ENCODE results near the gene MVK. TPM values are rescaled to one million over a fixed set of nuclear protein-coding genes. Genes with fewer than 3 reads are reported as not detected.

The MVK gene
- total and polyA plus RNA-seq, 12 donors = 10.8 to 194 (median 25.2) TPM

DNA sequence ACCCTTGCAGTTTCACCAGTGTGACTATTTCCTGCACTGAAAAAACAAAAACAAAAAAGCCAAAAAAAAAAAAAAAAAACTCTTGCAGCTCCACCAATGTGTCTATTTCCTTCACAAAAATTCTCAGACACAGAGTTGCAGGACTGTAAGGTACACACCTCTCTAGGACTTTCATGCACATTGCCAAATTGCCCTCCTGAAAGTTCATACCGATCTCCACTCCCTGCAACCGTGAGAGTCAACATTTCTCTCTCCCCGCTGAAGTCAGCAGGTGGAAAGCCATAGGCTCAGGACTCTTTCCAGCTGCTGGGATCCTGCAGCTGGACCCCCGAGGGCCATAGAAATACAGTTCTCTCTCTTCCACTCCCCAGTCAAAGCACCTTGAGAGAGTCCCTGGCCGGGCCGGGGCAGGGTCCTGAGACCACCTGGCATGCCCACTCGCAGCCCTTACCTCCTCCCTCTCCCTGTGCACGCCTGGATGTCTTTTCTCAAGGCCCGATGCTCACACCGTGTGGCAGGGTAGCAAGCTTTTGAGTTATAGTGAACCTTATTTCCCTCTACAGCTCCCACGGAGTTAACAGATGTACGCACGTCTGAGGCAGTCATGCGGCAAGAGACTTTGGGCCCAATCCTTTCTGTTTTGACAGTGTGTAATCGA is 23.9 kb upstream of the MVK start:
- Histone ChIP-seq H3K27me3 (no peaks in the 10 kb centered on the region), H3K4me1 (replicated peaks in 1 of 2) (no peaks in the 10 kb centered on the region), H3K4me3 (no peak overlapping the region), H3K36me3 (replicated peaks in 1 of 2) (no peaks in the 10 kb centered on the region), H3K9me3 (replicated peaks in 1 of 3) (no peaks in the 10 kb centered on the region), H3K27ac (no peak overlapping the region)
- no peak for DNase-seq
- intact Hi-C loops (cut with DNase I) = no loop called here
- WGBS, 4 donors = 42 to 52% (median 47%) methylated on average over 15 of the region's 15 CpGs
- TF ChIP-seq, protein P1, sequence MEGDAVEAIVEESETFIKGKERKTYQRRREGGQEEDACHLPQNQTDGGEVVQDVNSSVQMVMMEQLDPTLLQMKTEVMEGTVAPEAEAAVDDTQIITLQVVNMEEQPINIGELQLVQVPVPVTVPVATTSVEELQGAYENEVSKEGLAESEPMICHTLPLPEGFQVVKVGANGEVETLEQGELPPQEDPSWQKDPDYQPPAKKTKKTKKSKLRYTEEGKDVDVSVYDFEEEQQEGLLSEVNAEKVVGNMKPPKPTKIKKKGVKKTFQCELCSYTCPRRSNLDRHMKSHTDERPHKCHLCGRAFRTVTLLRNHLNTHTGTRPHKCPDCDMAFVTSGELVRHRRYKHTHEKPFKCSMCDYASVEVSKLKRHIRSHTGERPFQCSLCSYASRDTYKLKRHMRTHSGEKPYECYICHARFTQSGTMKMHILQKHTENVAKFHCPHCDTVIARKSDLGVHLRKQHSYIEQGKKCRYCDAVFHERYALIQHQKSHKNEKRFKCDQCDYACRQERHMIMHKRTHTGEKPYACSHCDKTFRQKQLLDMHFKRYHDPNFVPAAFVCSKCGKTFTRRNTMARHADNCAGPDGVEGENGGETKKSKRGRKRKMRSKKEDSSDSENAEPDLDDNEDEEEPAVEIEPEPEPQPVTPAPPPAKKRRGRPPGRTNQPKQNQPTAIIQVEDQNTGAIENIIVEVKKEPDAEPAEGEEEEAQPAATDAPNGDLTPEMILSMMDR (IDR thresholded peaks at IDR 0.05) = no peak
- no peak for TF ChIP-seq POLR2A (IDR thresholded peaks at IDR 0.05)

DNA sequence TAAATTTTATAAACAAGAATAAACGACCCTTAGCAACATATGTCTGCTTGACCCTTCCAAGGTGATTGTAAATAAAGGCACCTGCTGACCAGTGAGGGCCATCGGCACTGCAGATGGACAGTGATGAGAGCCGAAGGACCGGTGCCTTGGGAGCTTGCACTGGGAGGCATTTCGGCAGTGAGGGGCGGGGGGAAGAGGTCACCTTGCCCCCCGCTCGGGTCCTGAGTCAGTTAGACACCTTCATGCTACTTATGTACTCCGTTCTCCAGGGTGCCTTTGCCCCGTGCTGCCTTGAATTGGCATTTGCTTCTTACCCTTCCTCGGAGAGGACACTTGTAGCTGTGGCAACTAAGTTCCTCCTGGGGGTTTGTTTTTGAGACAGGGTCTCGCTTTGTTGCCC is 23.3 kb upstream of the MVK start:
- no peak for DNase-seq
- no peaks in the 10 kb centered on the region for H3K9me3 ChIP-seq (replicated peaks in 1 of 3)
- H3K27me3 ChIP-seq = no peaks in the 10 kb centered on the region
- H3K27ac ChIP-seq = no peak overlapping the region
- intact Hi-C loops (cut with DNase I) = no loop called here
- no peak for TF ChIP-seq POLR2A (IDR thresholded peaks at IDR 0.05)
- TF ChIP-seq, protein P1 (IDR thresholded peaks at IDR 0.05) = no peak
- H3K4me3 ChIP-seq = no peak overlapping the region
- no peaks in the 10 kb centered on the region for H3K36me3 ChIP-seq (replicated peaks in 1 of 2)
- no peaks in the 10 kb centered on the region for H3K4me1 ChIP-seq (replicated peaks in 1 of 2)
- whole genome bisulfite sequencing, 4 donors = 54 to 61% (median 60%) methylated on average over 6 to 12 of the region's 12 CpGs

GRCh38 chr12:109551108-109551507 is 22.5 kb upstream of the MVK start:
- H3K4me1 ChIP-seq (replicated peaks in 1 of 2) = peaks cover 0 to 6% of the 10 kb centered on the region in 2 donors
- H3K4me3 ChIP-seq = no peak overlapping the region
- no peaks in the 10 kb centered on the region for H3K36me3 ChIP-seq (replicated peaks in 1 of 2)
- intact Hi-C loops (cut with DNase I) = no loop called here
- TF ChIP-seq POLR2A (IDR thresholded peaks at IDR 0.05) = no peak
- TF ChIP-seq, protein P1 (IDR thresholded peaks at IDR 0.05) = no peak
- 77 to 100% (median 79%) methylated on average over 4 to 6 of the region's 6 CpGs for WGBS, 4 donors
- DNase-seq = no peak
- H3K9me3 ChIP-seq (replicated peaks in 1 of 3) = no peaks in the 10 kb centered on the region
- H3K27me3 ChIP-seq = no peaks in the 10 kb centered on the region
- H3K27ac ChIP-seq = no peak overlapping the region

DNA sequence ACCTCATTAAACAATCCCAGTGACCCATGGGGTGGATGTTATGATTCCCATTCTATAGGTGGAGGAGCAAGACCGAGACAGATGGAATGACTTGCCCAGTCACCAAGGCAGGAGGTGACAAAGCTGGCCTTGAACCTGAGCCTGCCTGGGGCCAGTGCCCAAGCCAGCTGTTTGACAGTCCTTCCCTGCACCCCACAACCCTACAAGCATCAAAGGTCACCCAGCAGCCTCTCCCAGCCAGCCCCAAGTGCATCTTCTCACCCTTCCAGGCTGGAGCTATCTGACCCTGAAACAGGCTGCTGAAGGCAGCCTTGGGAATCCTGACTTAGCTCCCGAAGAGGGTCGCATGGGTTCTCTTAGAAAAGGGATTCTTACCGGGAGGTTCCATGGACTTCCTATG is 20.6 kb upstream of the MVK start:
- intact Hi-C loops (cut with DNase I) = no loop called here
- 29 to 46% (median 42%) methylated on average over 3 to 4 of the region's 4 CpGs for WGBS, 4 donors

More for the DNA sequence above, 20.6 kb upstream of the MVK start:
- Histone ChIP-seq H3K27me3 (no peaks in the 10 kb centered on the region), H3K4me1 (replicated peaks in 1 of 2) (peaks cover 0 to 8% of the 10 kb centered on the region in 2 donors), H3K27ac (no peak overlapping the region), H3K36me3 (replicated peaks in 1 of 2) (no peaks in the 10 kb centered on the region), H3K9me3 (replicated peaks in 1 of 3) (no peaks in the 10 kb centered on the region), H3K4me3 (no peak overlapping the region)
- TF ChIP-seq POLR2A (IDR thresholded peaks at IDR 0.05) = no peak
- TF ChIP-seq, protein P1 (IDR thresholded peaks at IDR 0.05) = no peak
- DNase-seq = no peak

Measured in adrenal gland (tissue), 12 donors.